Ishikawa (cell line): ENCODE measurements around the gene ZNF428.

ENCODE experiments used
- CEBPB ChIP-seq: IDR thresholded peaks from 2 replicates; pipeline ENCODE4 v1.6.1; 2012
- CREB1 ChIP-seq: IDR thresholded peaks from 2 replicates; pipeline ENCODE4 v1.6.1; 2012; ENCODE audit warnings: low read depth
- EGR1 ChIP-seq: IDR thresholded peaks from 2 replicates; pipeline ENCODE4 v1.6.1; 2012
- EP300 ChIP-seq: IDR thresholded peaks from 2 replicates; pipeline ENCODE4 v1.6.1; 2012; ENCODE audit warnings: borderline replicate concordance
- FOXM1 ChIP-seq: IDR thresholded peaks from 2 replicates; pipeline ENCODE4 v1.6.1; 2012; ENCODE audit warnings: low read depth, borderline replicate concordance
- MAX ChIP-seq: IDR thresholded peaks from 2 replicates; pipeline ENCODE4 v1.6.1; 2012
- NFIC ChIP-seq: IDR thresholded peaks from 2 replicates; pipeline ENCODE4 v1.6.1; 2012
- RAD21 ChIP-seq: IDR thresholded peaks from 2 replicates; pipeline ENCODE4 v1.6.1; 2012; ENCODE audit warnings: low read depth
- TAF1 ChIP-seq: IDR thresholded peaks from 2 replicates; pipeline ENCODE4 v1.6.1; 2012; ENCODE audit warnings: low read depth, mild to moderate bottlenecking
- TCF12 ChIP-seq: IDR thresholded peaks from 2 replicates; pipeline ENCODE4 v1.6.1; 2012; ENCODE audit warnings: low read depth
- TEAD4 ChIP-seq: IDR thresholded peaks from 2 replicates; pipeline ENCODE4 v1.6.1; 2012
- USF1 ChIP-seq: IDR thresholded peaks from 2 replicates; pipeline ENCODE4 v1.6.1; 2012
- YY1 ChIP-seq: IDR thresholded peaks from 2 replicates; pipeline ENCODE4 v1.6.1; 2012; ENCODE audit warnings: low read depth
- ZBTB7A ChIP-seq: IDR thresholded peaks from 2 replicates; pipeline ENCODE4 v1.6.1; 2012; ENCODE audit warnings: low read depth
- TF ChIP-seq, protein P1 (sequence below): IDR thresholded peaks from 2 replicates; pipeline ENCODE4 v1.6.1; 2012; ENCODE audit warnings: low read depth, mild to moderate bottlenecking

ZNF428 gene

GRCh38 chr19:43597876-43598275 lies 21.6 kb downstream of the ZNF428 start:
- TF ChIP-seq TEAD4 (no peak), NFIC (no peak), CREB1 (no peak), YY1 (no peak), ZBTB7A (no peak), CEBPB (no peak), MAX (no peak), FOXM1 (no peak), TCF12 (no peak), EP300 (no peak), RAD21 (no peak), TAF1 (no peak), USF1 (no peak), EGR1 (no peak)
- TF ChIP-seq, protein P1, sequence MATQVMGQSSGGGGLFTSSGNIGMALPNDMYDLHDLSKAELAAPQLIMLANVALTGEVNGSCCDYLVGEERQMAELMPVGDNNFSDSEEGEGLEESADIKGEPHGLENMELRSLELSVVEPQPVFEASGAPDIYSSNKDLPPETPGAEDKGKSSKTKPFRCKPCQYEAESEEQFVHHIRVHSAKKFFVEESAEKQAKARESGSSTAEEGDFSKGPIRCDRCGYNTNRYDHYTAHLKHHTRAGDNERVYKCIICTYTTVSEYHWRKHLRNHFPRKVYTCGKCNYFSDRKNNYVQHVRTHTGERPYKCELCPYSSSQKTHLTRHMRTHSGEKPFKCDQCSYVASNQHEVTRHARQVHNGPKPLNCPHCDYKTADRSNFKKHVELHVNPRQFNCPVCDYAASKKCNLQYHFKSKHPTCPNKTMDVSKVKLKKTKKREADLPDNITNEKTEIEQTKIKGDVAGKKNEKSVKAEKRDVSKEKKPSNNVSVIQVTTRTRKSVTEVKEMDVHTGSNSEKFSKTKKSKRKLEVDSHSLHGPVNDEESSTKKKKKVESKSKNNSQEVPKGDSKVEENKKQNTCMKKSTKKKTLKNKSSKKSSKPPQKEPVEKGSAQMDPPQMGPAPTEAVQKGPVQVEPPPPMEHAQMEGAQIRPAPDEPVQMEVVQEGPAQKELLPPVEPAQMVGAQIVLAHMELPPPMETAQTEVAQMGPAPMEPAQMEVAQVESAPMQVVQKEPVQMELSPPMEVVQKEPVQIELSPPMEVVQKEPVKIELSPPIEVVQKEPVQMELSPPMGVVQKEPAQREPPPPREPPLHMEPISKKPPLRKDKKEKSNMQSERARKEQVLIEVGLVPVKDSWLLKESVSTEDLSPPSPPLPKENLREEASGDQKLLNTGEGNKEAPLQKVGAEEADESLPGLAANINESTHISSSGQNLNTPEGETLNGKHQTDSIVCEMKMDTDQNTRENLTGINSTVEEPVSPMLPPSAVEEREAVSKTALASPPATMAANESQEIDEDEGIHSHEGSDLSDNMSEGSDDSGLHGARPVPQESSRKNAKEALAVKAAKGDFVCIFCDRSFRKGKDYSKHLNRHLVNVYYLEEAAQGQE: no peak

DNA sequence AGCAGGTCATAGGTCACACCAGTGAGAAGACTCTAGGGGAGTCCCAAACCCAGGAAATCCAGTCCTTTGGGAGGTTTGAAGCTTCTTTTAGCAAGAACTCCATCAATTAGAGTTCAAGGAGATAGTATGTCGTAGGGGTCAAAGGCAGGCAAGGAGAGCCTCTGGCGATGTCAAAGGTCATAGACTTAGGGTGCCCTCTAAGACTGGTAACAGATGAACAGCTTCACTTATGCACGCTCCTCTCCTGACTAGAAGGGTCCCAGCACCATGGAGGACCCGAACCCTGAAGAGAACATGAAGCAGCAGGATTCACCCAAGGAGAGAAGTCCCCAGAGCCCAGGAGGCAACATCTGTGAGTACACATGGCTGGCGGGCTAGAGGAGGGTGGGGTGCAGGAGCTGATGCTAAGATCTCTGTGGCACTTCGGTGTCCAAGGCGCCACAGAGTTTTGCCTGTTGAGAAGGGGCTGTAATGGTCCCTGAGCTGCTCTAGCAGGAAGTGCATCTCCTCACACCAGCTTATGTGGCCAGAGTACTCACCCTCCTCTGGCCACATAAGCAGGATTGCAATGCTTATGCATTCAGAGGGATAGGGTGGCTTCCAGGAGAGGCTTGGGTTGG lies 22.5 kb downstream of the ZNF428 start:
- TF ChIP-seq TEAD4 (no peak), EGR1 (no peak), TCF12 (no peak), YY1 (no peak), FOXM1 (no peak), TAF1 (no peak), RAD21 (no peak), MAX (no peak), CEBPB (no peak), ZBTB7A (no peak), CREB1 (no peak), USF1 (no peak), NFIC (no peak), EP300 (no peak)
- TF ChIP-seq, protein P1: no peak

DNA sequence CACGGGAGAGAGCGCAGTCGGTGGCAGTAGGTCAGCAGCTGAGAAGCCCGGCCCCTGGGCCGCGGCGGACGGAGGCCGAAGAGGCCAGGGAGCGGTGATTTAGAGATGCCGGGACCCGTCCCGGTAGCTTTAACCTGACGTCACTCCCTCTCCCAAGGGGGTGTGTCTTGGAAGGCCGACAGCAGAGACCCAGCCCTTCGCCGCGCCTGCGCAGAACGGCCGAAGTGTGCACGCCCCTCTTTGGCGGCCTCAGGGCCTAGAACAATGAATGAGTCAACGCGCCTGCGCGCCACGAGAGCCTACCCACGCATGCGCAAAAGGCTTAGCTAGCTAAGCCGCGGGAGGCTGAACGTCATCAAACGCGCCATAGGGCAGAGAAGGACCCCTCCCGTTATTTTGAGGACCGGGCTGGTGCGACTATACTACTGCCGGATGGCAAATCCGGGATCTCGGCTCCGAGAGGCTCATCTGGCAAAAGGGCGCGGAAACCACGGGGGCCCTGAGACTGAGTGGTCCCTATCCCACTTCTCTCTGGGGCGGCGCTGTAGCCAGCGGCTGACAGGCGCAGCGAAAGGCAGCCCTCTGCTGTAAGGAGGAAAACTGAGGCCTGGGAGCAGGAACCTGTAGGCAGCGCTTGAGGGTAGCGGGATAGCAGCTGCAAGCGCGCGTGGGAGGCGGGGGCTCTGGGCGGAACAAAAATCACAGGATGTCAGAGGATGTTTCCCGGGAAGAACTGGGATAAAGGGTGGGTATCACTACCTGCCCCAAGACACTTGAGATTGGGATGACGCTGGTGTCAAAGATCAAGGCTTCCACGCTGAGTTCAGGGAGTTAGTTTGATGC lies 23.2 kb downstream of the ZNF428 start, which contains the start of the genes IRGQ and ZNF576:
TSS of gene IRGQ (minus strand) at position 136 of the 843 bp plus-strand sequence. CDS start 796 bp downstream, outside the sequence.
TSS of gene ZNF576 (plus strand) at position 597 of the 843 bp plus-strand sequence. CDS start 514 bp downstream, outside the sequence.
- TF ChIP-seq MAX: peak; percentile 10
- TF ChIP-seq USF1: no peak
- 0 out of 2 replicates have a peak, but pooled peaks have one; percentile 4 for TF ChIP-seq NFIC
- peak; percentile 22; the same call in 1 of the 2 replicates for TF ChIP-seq EP300
- peak; percentile 64; the same call in 1 of the 2 replicates for TF ChIP-seq EGR1
- no peak for TF ChIP-seq CEBPB
- TF ChIP-seq TAF1: peak; percentile 70
- no peak for TF ChIP-seq TEAD4
- peak; percentile 28; the same call in 1 of the 2 replicates for TF ChIP-seq TCF12
- TF ChIP-seq ZBTB7A: no peak
- peak; percentile 98 for TF ChIP-seq CREB1
- TF ChIP-seq RAD21: no peak
- TF ChIP-seq YY1: 0 out of 2 replicates have a peak, but pooled peaks have one; percentile 7
- TF ChIP-seq FOXM1: no peak
- TF ChIP-seq, protein P1: no peak
